Spinal cord (tissue), 10 donors: ENCODE measurements around the gene ERP44. TPM values are rescaled to one million over a fixed set of nuclear protein-coding genes. Genes with fewer than 3 reads are reported as not detected.
"Not testable (repeated sequence)": the region's sequence is repeated elsewhere in the genome, so short reads cannot be mapped to it uniquely, and the experiment has no call there.

Experiments
- DNase-seq, 6 donors: peaks; one replicate each; pipeline versions ENCODE4 v3.0.0 to v3.0.0-alpha.2; 2013 to 2015; ENCODE audit warnings: low spot score in 6 of 6, low read depth in 4 of 6
- H3K27ac ChIP-seq: one replicate; pipeline ENCODE4 v1.5.1; 2013; ENCODE audit warnings: low read depth, low read length, control low read depth
- H3K27me3 ChIP-seq: one replicate; pipeline ENCODE4 v1.6.1; 2013; ENCODE audit warnings: low read length; ENCODE audit not compliant: control insufficient read depth, insufficient read depth
- H3K36me3 ChIP-seq: one replicate; pipeline ENCODE4 v1.6.1; 2013; ENCODE audit warnings: low read length; ENCODE audit not compliant: control insufficient read depth, insufficient read depth
- H3K4me1 ChIP-seq: one replicate; pipeline ENCODE4 v1.6.1; 2013; ENCODE audit warnings: low read length; ENCODE audit not compliant: control insufficient read depth, insufficient read depth
- H3K4me3 ChIP-seq: one replicate; pipeline ENCODE4 v1.5.1; 2013; ENCODE audit warnings: low read depth, low read length, control low read depth
- H3K9me3 ChIP-seq: one replicate; pipeline ENCODE4 v1.6.1; 2013; ENCODE audit warnings: low read length; ENCODE audit not compliant: control insufficient read depth, insufficient read depth
- WGBS: methylation state at CpG from one replicate; pipeline ENCODE4 v1.1.5; 2013; ENCODE audit warnings: missing lambda C conversion rate; ENCODE audit not compliant: insufficient coverage; 5-methylcytosine and 5-hydroxymethylcytosine counted together
- polyA plus RNA-seq, 2 donors: library from polyadenylated mRNA; unstranded; fragments of 120-200 nt; gene quantifications; one replicate each; pipeline ENCODE4 v1.2.1, GENCODE V29; 2013; ENCODE audit not compliant: insufficient read length in 2 of 2
- total RNA-seq, 2 donors: library from RNA; depleted of rRNA in 1 of 2; stranded (reverse); fragments of 120-200 nt in 1 of 2; fragments of >200 nt in 1 of 2; gene quantifications; one replicate each; pipeline versions ENCODE4 v1.2.3 to v1.2.4, GENCODE V29; 2013 to 2014
- donor health status: healthy.

Gene ERP44
- total and polyA plus RNA-seq, 4 donors: 20.4 to 25.6 (median 23.3) TPM

- H3K27ac ChIP-seq: no peak overlapping the region
- no peaks in the 10 kb centered on the region for H3K9me3 ChIP-seq
- no peaks in the 10 kb centered on the region for H3K4me1 ChIP-seq
- no CpG with 5 or more reads among the region's 1 CpG for WGBS
- no peak for DNase-seq
- H3K27me3 ChIP-seq: no peaks in the 10 kb centered on the region
- H3K4me3 ChIP-seq: no peak overlapping the region
- H3K36me3 ChIP-seq: no peaks in the 10 kb centered on the region
These were observed 7.9 kb downstream of the ERP44 start for GRCh38 chr9:100090880-100091279.

- H3K4me3 ChIP-seq: no peak overlapping the region
- no peak for DNase-seq
- H3K27me3 ChIP-seq: no peaks in the 10 kb centered on the region
- H3K27ac ChIP-seq: no peak overlapping the region
- H3K36me3 ChIP-seq: no peaks in the 10 kb centered on the region
- no peaks in the 10 kb centered on the region for H3K9me3 ChIP-seq
- no peaks in the 10 kb centered on the region for H3K4me1 ChIP-seq
- 60% methylated on average over 2 of the region's 4 CpGs for WGBS
These were observed 10.6 kb downstream of the ERP44 start for GRCh38 chr9:100088202-100088601.

- Histone ChIP-seq H3K4me1 (no peaks in the 10 kb centered on the region), H3K4me3 (no peak overlapping the region), H3K9me3 (no peaks in the 10 kb centered on the region), H3K36me3 (no peaks in the 10 kb centered on the region), H3K27ac (no peak overlapping the region), H3K27me3 (no peaks in the 10 kb centered on the region)
- DNase-seq: no peak
- 88% methylated on average over 1 of the region's 1 CpG for WGBS
These were observed 11.6 kb downstream of the ERP44 start for GRCh38 chr9:100087218-100087617.

GRCh38 chr9:100086097-100086635 lies 12.6 kb downstream of the ERP44 start:
- Histone ChIP-seq H3K4me3 (no peak overlapping the region), H3K4me1 (no peaks in the 10 kb centered on the region), H3K36me3 (no peaks in the 10 kb centered on the region), H3K27me3 (no peaks in the 10 kb centered on the region), H3K27ac (no peak overlapping the region), H3K9me3 (no peaks in the 10 kb centered on the region)
- WGBS: 75% methylated on average over 1 of the region's 3 CpGs
- no peak for DNase-seq

GRCh38 chr9:100084734-100085133 lies 14.1 kb downstream of the ERP44 start:
- H3K9me3 ChIP-seq: no peaks in the 10 kb centered on the region
- H3K4me3 ChIP-seq: no peak overlapping the region
- no CpG with 5 or more reads among the region's 5 CpGs for WGBS
- no peaks in the 10 kb centered on the region for H3K36me3 ChIP-seq
- DNase-seq: no peak
- no peaks in the 10 kb centered on the region for H3K4me1 ChIP-seq
- H3K27me3 ChIP-seq: no peaks in the 10 kb centered on the region
- H3K27ac ChIP-seq: no peak overlapping the region

- WGBS: 64% methylated on average over 1 of the region's 1 CpG
- Histone ChIP-seq H3K4me3 (no peak overlapping the region), H3K36me3 (no peaks in the 10 kb centered on the region), H3K27me3 (no peaks in the 10 kb centered on the region), H3K4me1 (no peaks in the 10 kb centered on the region), H3K27ac (no peak overlapping the region), H3K9me3 (no peaks in the 10 kb centered on the region)
- DNase-seq: no peak
These were observed 14.7 kb downstream of the ERP44 start for GRCh38 chr9:100084128-100084453.

- Histone ChIP-seq H3K4me1 (no peaks in the 10 kb centered on the region), H3K27ac (no peak overlapping the region), H3K4me3 (no peak overlapping the region), H3K9me3 (no peaks in the 10 kb centered on the region), H3K36me3 (no peaks in the 10 kb centered on the region), H3K27me3 (no peaks in the 10 kb centered on the region)
- WGBS: no CpG with 5 or more reads among the region's 5 CpGs
- DNase-seq: peak in 2 of 6 donors; percentile 25 to 38
These were observed 15.2 kb downstream of the ERP44 start for GRCh38 chr9:100083448-100084127.

GRCh38 chr9:100082782-100083181 lies 16.0 kb downstream of the ERP44 start:
- no peaks in the 10 kb centered on the region for H3K36me3 ChIP-seq
- no peak for DNase-seq
- H3K4me3 ChIP-seq: no peak overlapping the region
- H3K4me1 ChIP-seq: no peaks in the 10 kb centered on the region
- H3K27ac ChIP-seq: no peak overlapping the region
- H3K27me3 ChIP-seq: no peaks in the 10 kb centered on the region
- H3K9me3 ChIP-seq: no peaks in the 10 kb centered on the region

GRCh38 chr9:100076256-100076655 lies 22.5 kb downstream of the ERP44 start:
- H3K9me3 ChIP-seq, H3K4me1 ChIP-seq, H3K27me3 ChIP-seq, H3K36me3 ChIP-seq, H3K4me3 ChIP-seq, H3K27ac ChIP-seq, DNase-seq: not testable (repeated sequence)
- 100% methylated on average over 2 of the region's 4 CpGs for WGBS

GRCh38 chr9:100074989-100075388 lies 23.8 kb downstream of the ERP44 start:
- no peak for DNase-seq
- WGBS: 96% methylated on average over 3 of the region's 6 CpGs
- Histone ChIP-seq H3K4me1 (no peaks in the 10 kb centered on the region), H3K27me3 (no peaks in the 10 kb centered on the region), H3K27ac (no peak overlapping the region), H3K4me3 (no peak overlapping the region), H3K36me3 (no peaks in the 10 kb centered on the region), H3K9me3 (no peaks in the 10 kb centered on the region)
